GM12878 (cell line): ENCODE results near the gene C1orf50. TPM values are rescaled to one million over a fixed set of nuclear protein-coding genes. Genes with fewer than 3 reads are reported as not detected.

Experiments used
- ATF3 ChIP-seq: IDR thresholded peaks from 2 replicates; pipeline ENCODE4 v1.6.1; 2011; ENCODE audit warnings: low read depth, mild to moderate bottlenecking, low read length, moderate library complexity, borderline replicate concordance; ENCODE audit errors: extremely low read depth
- ATF7 ChIP-seq: fragments of 450-650 bp; IDR thresholded peaks from 2 replicates; pipeline ENCODE4 v1.6.1; 2016; ENCODE audit warnings: low read depth, mild to moderate bottlenecking
- BHLHE40 ChIP-seq, 2 experiments: fragments of 450-650 bp in 1 of 2; IDR thresholded peaks; 2 replicates each; pipeline ENCODE4 v1.6.1; 2011 to 2017; ENCODE audit warnings: low read depth in 2 of 2, borderline replicate concordance in 1 of 2, improper control_type of control experiment in 1 of 2, low read length in 1 of 2, mild to moderate bottlenecking in 1 of 2
- CHD1 ChIP-seq: IDR thresholded peaks from 2 replicates; pipeline ENCODE4 v1.6.1; 2012; ENCODE audit warnings: low read depth, low read length, improper control_type of control experiment
- IRF5 ChIP-seq: fragments of 450-650 bp; IDR thresholded peaks from 2 replicates; pipeline ENCODE4 v1.6.1; 2017; ENCODE audit warnings: borderline replicate concordance
- JUND ChIP-seq: IDR thresholded peaks from 2 replicates; pipeline ENCODE4 v1.6.1; 2012; ENCODE audit warnings: low read depth, mild to moderate bottlenecking, low read length, improper control_type of control experiment, moderate library complexity
- KAT2A ChIP-seq: conservative IDR thresholded peaks from 2 replicates; pipeline ENCODE4 v1.6.1; 2011; ENCODE audit warnings: low read depth, low read length; ENCODE audit not compliant: control insufficient read depth
- PRDM15 ChIP-seq: fragments of 450-650 bp; formaldehyde crosslinking; IDR thresholded peaks from 2 replicates; pipeline ENCODE4 v1.4.0; 2020; ENCODE audit warnings: mild to moderate bottlenecking, moderate library complexity
- RAD51 ChIP-seq: fragments of 450-650 bp; IDR thresholded peaks from 2 replicates; pipeline ENCODE4 v1.6.1; 2016; ENCODE audit warnings: moderate library complexity, mild to moderate bottlenecking, inconsistent platforms
- polyA plus RNA-seq, 11 experiments: library from polyadenylated mRNA; depleted of rRNA in 4 of 11; unstranded in 6 of 11; stranded (reverse) in 5 of 11; fragments of >200 nt; fragmentation: Nextera tagmentation in 4 of 11; fragmentation: Illumina TruSeq in 1 of 11; extraction: Ambion mirVana in 4 of 11; extraction: Trizol in 1 of 11; gene quantifications; 1 replicate in 1 of 11; 2 replicates in 10 of 11; pipeline versions ENCODE4 v1.2.1 to v1.2.3, GENCODE V29; 2011 to 2016; ENCODE audit warnings: inconsistent platforms in 2 of 11, missing spikeins in 2 of 11, low read depth in 1 of 11
- total RNA-seq, 4 experiments: library from RNA; depleted of rRNA in 3 of 4; stranded (reverse); fragments of >200 nt in 3 of 4; fragmentation: Illumina TruSeq in 1 of 4; extraction: Trizol in 1 of 4; gene quantifications; 2 replicates each; pipeline versions ENCODE4 v1.2.1 to v1.2.3, GENCODE V29; 2013 to 2021

Gene C1orf50
- total and polyA plus RNA-seq, 10 of the 15 experiments (the other 5 are each of a cell fraction or from before 2014, with no cell fraction given), result 1.2 to 10.7 (median 6.7) TPM

- TF ChIP-seq PRDM15 (CRISPR knock-in tag) (no peak), JUND (no peak), RAD51 (no peak), ATF3 (no peak), IRF5 (no peak), ATF7 (no peak), BHLHE40 (IDR thresholded peaks at IDR 0.05; ENCODE audit: borderline replicate concordance in 1 of 2, low read depth in 2 of 2, low read length in 1 of 2) (no peak), KAT2A (no peak), CHD1 (no peak)
These were observed 16.0 kb downstream of the C1orf50 start (continued) for GRCh38 chr1:42783092-42783491.
